BLaER1 (cell line): ENCODE results near the gene GRM8.

Experiments used
- H3K27ac ChIP-seq: shearing (Covaris generic); formaldehyde crosslinking; 2 replicates; pipeline ENCODE4 v1.8.1; 2022
- H3K27me3 ChIP-seq: shearing (Covaris generic); formaldehyde crosslinking; 2 replicates; pipeline ENCODE4 v1.8.1; 2022
- H3K36me3 ChIP-seq: shearing (Covaris generic); formaldehyde crosslinking; 2 replicates; pipeline ENCODE4 v1.8.1; 2022
- H3K4me1 ChIP-seq: shearing (Covaris generic); formaldehyde crosslinking; 2 replicates; pipeline ENCODE4 v1.8.1; 2022
- H3K4me2 ChIP-seq: shearing (Covaris generic); formaldehyde crosslinking; 2 replicates; pipeline ENCODE4 v1.8.1; 2022
- H3K4me3 ChIP-seq: shearing (Covaris generic); formaldehyde crosslinking; 2 replicates; pipeline ENCODE4 v1.8.1; 2022
- H3K9ac ChIP-seq: shearing (Covaris generic); formaldehyde crosslinking; 2 replicates; pipeline ENCODE4 v1.8.1; 2022
- H3K9me3 ChIP-seq: shearing (Covaris generic); formaldehyde crosslinking; 2 replicates; pipeline ENCODE4 v1.8.1; 2022
- H4K20me1 ChIP-seq: shearing (Covaris generic); formaldehyde crosslinking; 2 replicates; pipeline ENCODE4 v1.8.1; 2022
- Cebpa-rat ChIP-seq: shearing (Covaris generic); IDR thresholded peaks from 2 replicates; pipeline ENCODE4 v1.8.1; 2022

Gene GRM8

DNA sequence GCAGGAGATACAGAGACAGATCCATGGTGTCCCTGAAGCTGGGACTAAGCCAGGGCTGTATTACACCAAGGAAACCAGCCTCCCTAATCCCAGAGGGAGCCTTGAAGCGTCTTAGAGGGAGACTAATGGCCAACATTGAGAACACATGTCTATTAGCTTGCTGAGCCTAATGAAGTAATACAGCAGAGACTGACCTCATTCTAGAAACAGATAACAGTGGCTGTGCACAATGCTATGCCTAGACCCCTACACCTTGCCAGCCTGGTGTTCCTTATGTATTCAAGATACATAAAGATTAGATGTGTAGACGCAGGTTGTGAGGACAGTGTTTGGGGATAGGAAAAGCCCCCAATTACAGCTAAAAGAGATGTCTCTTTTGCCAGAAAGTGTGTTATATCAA lies 19.1 kb downstream of the GRM8 start:
- Histone ChIP-seq H4K20me1 (no peaks in the 10 kb centered on the region), H3K27me3 (no peaks in the 10 kb centered on the region), H3K4me1 (no peaks in the 10 kb centered on the region), H3K4me3 (no peak overlapping the region), H3K27ac (no peak overlapping the region), H3K9me3 (no peaks in the 10 kb centered on the region), H3K4me2 (no peak overlapping the region), H3K9ac (no peak overlapping the region), H3K36me3 (no peaks in the 10 kb centered on the region)
- TF ChIP-seq Cebpa-rat, result no peak

DNA sequence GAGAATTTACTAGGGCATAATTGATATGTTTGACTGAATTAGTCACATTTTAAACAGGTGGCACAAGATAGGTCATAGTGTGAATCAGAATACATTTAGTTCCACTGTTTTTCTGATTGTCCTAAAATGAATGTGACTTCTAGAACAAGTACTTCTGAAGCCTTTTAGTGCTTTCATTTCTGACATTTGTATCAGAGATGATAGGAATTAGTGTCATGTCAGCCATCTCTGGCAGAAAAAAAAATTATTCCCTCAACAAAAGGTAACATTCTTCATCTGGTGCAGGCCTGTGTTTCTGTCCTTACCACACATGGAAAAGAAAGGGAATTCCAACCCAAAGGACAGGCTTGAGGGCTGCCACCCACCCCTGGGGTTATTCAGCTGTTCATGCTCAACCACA lies 21.3 kb downstream of the GRM8 start:
- H3K9me3 ChIP-seq, result no peaks in the 10 kb centered on the region
- no peaks in the 10 kb centered on the region for H3K27me3 ChIP-seq
- no peak overlapping the region for H3K4me3 ChIP-seq

DNA sequence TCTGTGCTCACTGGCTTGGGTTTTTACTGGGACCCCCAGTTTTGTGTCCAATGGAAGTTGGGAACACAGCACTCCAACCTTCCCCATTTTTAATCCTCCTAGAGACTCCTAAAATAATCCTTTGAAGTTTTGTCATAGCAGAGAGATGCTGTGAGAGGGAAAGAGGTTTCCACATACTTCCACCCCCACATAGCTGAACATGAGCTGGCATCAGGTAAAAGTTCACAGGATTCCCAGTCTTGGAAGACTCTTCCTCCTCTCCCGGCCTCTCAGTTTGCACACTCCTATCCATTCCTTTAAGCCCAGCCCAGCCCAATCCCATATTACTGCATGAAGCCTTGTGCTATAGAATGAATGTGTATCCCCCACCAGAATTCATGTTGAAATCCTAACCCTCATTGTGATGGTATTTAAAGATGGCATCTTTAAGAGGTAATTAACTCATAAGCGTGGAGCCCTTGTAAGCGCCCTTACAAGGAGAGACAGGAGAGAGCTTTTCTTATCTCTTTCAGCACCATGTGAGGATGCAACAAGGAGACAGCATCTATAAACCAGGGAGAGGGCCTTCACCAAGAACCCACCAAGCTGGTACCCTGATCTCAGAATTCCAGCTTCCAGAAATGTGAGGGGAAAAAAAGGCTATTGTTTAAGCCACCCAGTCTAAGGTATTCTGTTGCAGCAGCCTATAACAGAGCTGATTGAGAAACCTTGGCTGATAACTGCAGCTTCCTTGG lies 22.4 kb downstream of the GRM8 start:
- no peak for TF ChIP-seq Cebpa-rat
- H3K27me3 ChIP-seq, result no peaks in the 10 kb centered on the region
- no peaks in the 10 kb centered on the region for H3K36me3 ChIP-seq

More for the DNA sequence above, 21.3 kb downstream of the GRM8 start:
- H4K20me1 ChIP-seq, result no peaks in the 10 kb centered on the region
- TF ChIP-seq Cebpa-rat, result no peak
- peaks cover 11% of the 10 kb centered on the region for H3K4me1 ChIP-seq
- H3K9ac ChIP-seq, result no peak overlapping the region
- no peak overlapping the region for H3K27ac ChIP-seq
- no peaks in the 10 kb centered on the region for H3K36me3 ChIP-seq
- H3K4me2 ChIP-seq, result no peak overlapping the region

GRCh38 chr7:127226685-127227374 lies 25.9 kb downstream of the GRM8 start:
- Histone ChIP-seq H4K20me1 (no peaks in the 10 kb centered on the region), H3K4me2 (peak overlapping the region; percentile 47), H3K9me3 (no peaks in the 10 kb centered on the region), H3K9ac (no peak overlapping the region), H3K36me3 (no peaks in the 10 kb centered on the region), H3K4me3 (no peak overlapping the region), H3K27me3 (no peaks in the 10 kb centered on the region), H3K27ac (no peak overlapping the region), H3K4me1 (peaks cover 11% of the 10 kb centered on the region)
- TF ChIP-seq Cebpa-rat, result no peak

More for the DNA sequence above, 22.4 kb downstream of the GRM8 start:
- Histone ChIP-seq H3K4me1 (peaks cover 11% of the 10 kb centered on the region), H3K9ac (no peak overlapping the region), H3K4me2 (no peak overlapping the region), H3K27ac (no peak overlapping the region), H3K9me3 (no peaks in the 10 kb centered on the region), H4K20me1 (no peaks in the 10 kb centered on the region), H3K4me3 (no peak overlapping the region)

- H3K27me3 ChIP-seq, result no peaks in the 10 kb centered on the region
- no peaks in the 10 kb centered on the region for H3K36me3 ChIP-seq
- H3K9ac ChIP-seq, result no peak overlapping the region
- H3K4me1 ChIP-seq, result peaks cover under 1% of the 10 kb centered on the region; the same call in 1 of the 2 replicates
- H4K20me1 ChIP-seq, result no peaks in the 10 kb centered on the region
- no peak overlapping the region for H3K4me3 ChIP-seq
- H3K27ac ChIP-seq, result no peak overlapping the region
- no peak for TF ChIP-seq Cebpa-rat
- no peak overlapping the region for H3K4me2 ChIP-seq
- no peaks in the 10 kb centered on the region for H3K9me3 ChIP-seq
Measured at GRCh38 chr7:127221731-127222130, 31.0 kb downstream of the GRM8 start.

- Histone ChIP-seq H4K20me1 (no peaks in the 10 kb centered on the region), H3K27ac (no peak overlapping the region), H3K4me1 (no peaks in the 10 kb centered on the region), H3K27me3 (no peaks in the 10 kb centered on the region), H3K4me3 (no peak overlapping the region), H3K9me3 (no peaks in the 10 kb centered on the region), H3K4me2 (no peak overlapping the region), H3K9ac (no peak overlapping the region), H3K36me3 (no peaks in the 10 kb centered on the region)
- no peak for TF ChIP-seq Cebpa-rat
Measured at GRCh38 chr7:127214956-127215718, 37.6 kb downstream of the GRM8 start.

- Histone ChIP-seq H3K36me3 (no peaks in the 10 kb centered on the region), H4K20me1 (no peaks in the 10 kb centered on the region), H3K4me1 (no peaks in the 10 kb centered on the region), H3K9me3 (no peaks in the 10 kb centered on the region), H3K27ac (no peak overlapping the region), H3K4me2 (no peak overlapping the region), H3K4me3 (no peak overlapping the region), H3K27me3 (no peaks in the 10 kb centered on the region), H3K9ac (no peak overlapping the region)
- no peak for TF ChIP-seq Cebpa-rat
Measured at GRCh38 chr7:127209886-127210285, 42.9 kb downstream of the GRM8 start.

DNA sequence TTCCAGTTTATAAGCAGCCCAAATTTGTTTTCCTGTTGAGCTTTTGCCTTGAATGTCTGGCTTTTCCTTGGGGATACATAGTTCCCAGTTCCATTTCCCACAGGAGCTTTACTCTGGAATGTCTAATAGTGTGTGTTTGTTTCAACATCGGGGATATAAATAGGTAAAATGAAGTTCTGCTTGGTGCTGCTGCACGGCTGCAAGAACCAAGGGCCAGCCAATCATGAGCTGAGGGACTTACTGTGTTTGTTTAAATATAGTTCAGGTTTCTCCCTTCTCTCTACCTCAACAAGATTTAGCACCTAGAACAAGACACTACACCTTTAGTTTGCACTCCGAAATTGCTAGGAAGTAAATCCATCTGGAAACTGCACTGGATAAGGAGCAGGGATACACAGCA lies 43.9 kb downstream of the GRM8 start:
- Histone ChIP-seq H3K4me2 (no peak overlapping the region), H4K20me1 (no peaks in the 10 kb centered on the region), H3K4me1 (no peaks in the 10 kb centered on the region), H3K9me3 (no peaks in the 10 kb centered on the region), H3K9ac (no peak overlapping the region), H3K27me3 (no peaks in the 10 kb centered on the region), H3K27ac (no peak overlapping the region), H3K36me3 (no peaks in the 10 kb centered on the region), H3K4me3 (no peak overlapping the region)
- TF ChIP-seq Cebpa-rat, result no peak

- H4K20me1 ChIP-seq, result no peaks in the 10 kb centered on the region
- no peak overlapping the region for H3K27ac ChIP-seq
- no peaks in the 10 kb centered on the region for H3K27me3 ChIP-seq
- TF ChIP-seq Cebpa-rat, result no peak
- H3K4me2 ChIP-seq, result no peak overlapping the region
- H3K4me3 ChIP-seq, result no peak overlapping the region
- H3K4me1 ChIP-seq, result no peaks in the 10 kb centered on the region
- no peaks in the 10 kb centered on the region for H3K36me3 ChIP-seq
- H3K9me3 ChIP-seq, result no peaks in the 10 kb centered on the region
- H3K9ac ChIP-seq, result no peak overlapping the region
Measured at GRCh38 chr7:127208351-127208750, 44.4 kb downstream of the GRM8 start.

DNA sequence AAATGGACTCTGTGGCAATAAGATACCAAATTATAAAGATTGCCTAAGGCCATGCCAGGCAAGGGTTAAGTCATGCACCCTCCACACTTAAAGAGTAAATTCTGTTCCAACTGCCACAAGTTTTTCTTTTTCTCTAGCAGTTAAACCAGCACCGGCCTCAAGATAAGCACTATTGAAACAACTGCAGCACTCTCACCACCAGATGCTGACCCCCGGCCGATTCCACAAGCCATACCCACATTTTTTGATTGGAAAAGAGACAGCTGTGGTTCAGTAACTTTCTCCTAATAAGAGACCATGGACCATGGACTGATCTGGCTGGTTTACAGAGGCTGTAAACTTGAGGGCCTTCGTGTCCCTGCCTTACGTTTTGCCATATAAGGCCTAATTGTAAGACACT lies 44.9 kb downstream of the GRM8 start:
- Histone ChIP-seq H3K36me3 (no peaks in the 10 kb centered on the region), H4K20me1 (no peaks in the 10 kb centered on the region), H3K4me2 (no peak overlapping the region), H3K9ac (no peak overlapping the region), H3K9me3 (no peaks in the 10 kb centered on the region), H3K4me1 (no peaks in the 10 kb centered on the region), H3K4me3 (no peak overlapping the region), H3K27ac (no peak overlapping the region), H3K27me3 (no peaks in the 10 kb centered on the region)
- TF ChIP-seq Cebpa-rat, result no peak
